Small intestine (tissue), 7 donors: ENCODE measurements around the gene NAA35. TPM values are rescaled to one million over a fixed set of nuclear protein-coding genes. Genes with fewer than 3 reads are reported as not detected.

Source experiments
- DNase-seq, 2 donors: peaks; one replicate each; pipeline versions ENCODE4 v3.0.0 to v3.0.0-alpha.2; 2013
- FAIRE-seq: peaks from 2 replicates; lab custom pipeline; 2012; peaks lifted over from hg19 to GRCh38; lab: Jason Lieb, UNC
- H3K27ac ChIP-seq, 3 donors: one replicate each; pipeline ENCODE4 v1.5.1; 2013; ENCODE audit warnings: low read length in 2 of 3, mild to moderate bottlenecking in 2 of 3, control low read depth in 1 of 3, inconsistent platforms in 1 of 3, low read depth in 1 of 3, moderate library complexity in 1 of 3
- H3K27me3 ChIP-seq, 3 donors: one replicate each; pipeline ENCODE4 v1.6.1; 2013; ENCODE audit warnings: low read length in 3 of 3, inconsistent platforms in 1 of 3; ENCODE audit not compliant: control insufficient read depth in 3 of 3, insufficient read depth in 3 of 3
- H3K36me3 ChIP-seq, 3 donors: one replicate each; pipeline ENCODE4 v1.6.1; 2013; ENCODE audit warnings: low read length in 3 of 3, inconsistent platforms in 1 of 3, low read depth in 1 of 3, mild to moderate bottlenecking in 1 of 3, moderate library complexity in 1 of 3; ENCODE audit not compliant: control insufficient read depth in 3 of 3, insufficient read depth in 2 of 3
- H3K4me1 ChIP-seq, 3 donors: one replicate each; pipeline ENCODE4 v1.6.1; 2013; ENCODE audit warnings: low read length in 2 of 3, inconsistent platforms in 1 of 3, low read depth in 1 of 3, mild to moderate bottlenecking in 1 of 3, moderate library complexity in 1 of 3; ENCODE audit not compliant: control insufficient read depth in 3 of 3, insufficient read depth in 2 of 3
- H3K4me3 ChIP-seq, 3 donors: one replicate each; pipeline ENCODE4 v1.5.1; 2013; ENCODE audit warnings: low read length in 3 of 3, control low read depth in 1 of 3, inconsistent platforms in 1 of 3, low read depth in 1 of 3, mild to moderate bottlenecking in 1 of 3, moderate library complexity in 1 of 3
- H3K9me3 ChIP-seq, 2 donors: one replicate each; pipeline ENCODE4 v1.6.1; 2013; ENCODE audit warnings: low read depth in 1 of 2, low read length in 1 of 2; ENCODE audit not compliant: control insufficient read depth in 2 of 2, insufficient read depth in 1 of 2
- WGBS, 3 donors: extraction: QIAGEN DNeasy Blood & Tissue Kit; methylation state at CpG; one replicate each; pipeline ENCODE4 v1.1.7; 2013; 5-methylcytosine and 5-hydroxymethylcytosine counted together
- polyA plus RNA-seq, 4 donors: library from polyadenylated mRNA; stranded (reverse) in 3 of 4; unstranded in 1 of 4; fragments of 200-250 nt in 3 of 4; fragments of 120-200 nt in 1 of 4; gene quantifications; one replicate each; pipeline versions ENCODE4 v1.2.1 to v1.2.3, GENCODE V29; 2013
- donor health status: healthy with polysubstance abuse.
- donor health status: control.
- donor health status: control.
- donor health status: Bipolar disorder and iron deficiency.
- donor health status: healthy.

NAA35 gene
- polyA plus RNA-seq, 4 donors, result 7.2 to 20.8 (median 9.3) TPM

DNA sequence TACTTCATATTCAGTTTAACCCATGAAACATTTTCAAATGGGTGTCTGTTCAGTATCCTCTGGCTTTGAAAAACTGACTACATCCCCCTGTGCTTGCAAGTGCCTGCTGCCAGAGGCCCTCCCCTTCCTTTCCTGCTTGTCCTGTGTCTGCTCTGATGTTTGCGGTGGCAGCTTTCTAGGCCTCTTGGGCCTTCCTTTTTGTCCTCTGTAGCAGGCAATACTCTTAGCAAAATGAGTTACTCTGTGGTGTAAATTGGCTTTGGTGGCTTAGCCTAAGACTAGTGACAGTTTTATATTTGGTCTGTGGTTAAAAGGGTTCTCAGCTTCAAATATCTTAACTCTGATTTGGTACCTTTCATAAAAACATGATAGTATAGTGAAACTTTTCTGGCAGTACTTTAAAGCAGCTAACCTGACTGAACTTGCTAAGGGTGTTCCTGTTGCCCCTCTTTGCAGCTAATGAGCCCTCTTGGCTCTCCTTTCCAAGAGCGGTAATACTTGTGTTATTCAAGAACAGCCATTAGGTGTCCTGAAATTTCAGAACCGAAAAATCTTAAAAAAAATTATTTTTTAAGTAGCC, 81.8 kb downstream of the NAA35 start:
- Histone ChIP-seq H3K4me3 (no peak overlapping the region), H3K9me3 (no peaks in the 10 kb centered on the region), H3K27me3 (no peaks in the 10 kb centered on the region), H3K36me3 (peaks cover 12 to 34% (median 12%) of the 10 kb centered on the region in 3 donors), H3K4me1 (no peaks in the 10 kb centered on the region), H3K27ac (no peak overlapping the region)
- no peak for DNase-seq
- 77 to 95% (median 83%) methylated on average over 3 of the region's 3 CpGs for WGBS, 3 donors
- FAIRE-seq, result no peak

DNA sequence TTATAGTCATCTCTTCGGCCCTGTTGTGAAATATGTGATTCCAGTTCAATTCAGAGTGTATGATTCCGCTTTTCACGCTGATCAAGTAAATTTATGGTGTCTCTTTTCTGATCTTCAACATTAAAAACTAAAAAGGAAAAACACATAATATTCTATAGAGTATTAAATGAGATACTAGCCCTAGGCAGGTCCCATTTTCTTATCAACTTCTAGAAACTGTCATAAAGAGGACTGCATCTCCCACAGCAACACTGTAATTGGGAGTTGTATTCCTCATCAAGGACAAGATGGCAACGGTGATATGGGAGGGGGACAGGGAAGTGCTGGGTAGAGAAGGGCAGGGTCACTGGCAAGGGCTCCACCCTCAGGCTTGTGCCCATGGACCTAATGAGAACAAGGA, 86.8 kb downstream of the NAA35 start:
- H3K27me3 ChIP-seq, result no peaks in the 10 kb centered on the region
- H3K36me3 ChIP-seq, result peaks cover 7 to 60% (median 19%) of the 10 kb centered on the region in 3 donors
- no peaks in the 10 kb centered on the region for H3K4me1 ChIP-seq
- FAIRE-seq, result no peak
- no peaks in the 10 kb centered on the region for H3K9me3 ChIP-seq
- H3K4me3 ChIP-seq, result no peak overlapping the region
- 83 to 92% (median 89%) methylated on average over 4 of the region's 4 CpGs for WGBS, 3 donors
- DNase-seq, result no peak
- no peak overlapping the region for H3K27ac ChIP-seq

DNA sequence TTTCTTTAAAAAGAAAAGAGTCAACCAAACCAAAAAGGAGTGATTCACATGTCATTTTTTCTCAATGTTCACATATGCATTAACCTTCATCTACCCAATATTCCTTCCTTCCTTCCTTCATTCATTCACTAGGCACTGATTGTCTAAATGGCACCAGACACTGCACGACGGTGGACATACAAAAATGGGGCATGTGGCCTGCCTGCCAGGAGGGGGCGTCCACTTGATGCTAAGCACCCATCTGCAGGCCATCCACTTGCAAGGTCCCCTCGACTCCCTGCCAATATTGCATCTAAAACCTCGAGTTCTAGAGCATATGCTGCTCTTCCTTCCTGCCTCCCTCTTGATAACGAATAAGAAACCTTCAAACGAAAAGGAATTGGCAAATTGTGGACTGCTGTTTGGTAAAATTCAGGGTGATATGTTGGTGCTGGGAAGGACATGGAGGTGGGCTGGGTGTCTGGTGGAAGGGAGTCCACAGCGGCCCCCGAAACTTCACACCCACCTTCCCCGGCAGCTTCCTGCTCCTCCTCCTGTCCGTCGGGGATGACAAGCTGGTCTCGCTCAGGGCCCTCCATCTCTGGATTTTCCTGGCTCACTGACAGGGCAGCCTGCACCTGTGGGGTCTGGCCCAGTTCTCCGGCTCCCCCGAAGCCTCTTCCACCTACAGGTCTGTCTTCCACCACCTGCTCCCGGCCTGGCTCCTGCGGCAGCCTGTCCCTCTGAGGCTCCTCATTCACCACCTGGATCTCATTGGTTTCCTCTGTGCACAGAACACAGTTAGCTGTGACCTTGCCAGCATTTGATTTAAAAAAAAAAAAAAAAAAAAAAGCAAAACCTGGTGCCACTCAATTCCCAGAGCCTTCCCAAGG, 94.2 kb downstream of the NAA35 start:
- WGBS, 3 donors, result 55 to 74% (median 57%) methylated on average over 14 to 17 of the region's 17 CpGs
- H3K4me1 ChIP-seq, result no peaks in the 10 kb centered on the region
- no peaks in the 10 kb centered on the region for H3K27me3 ChIP-seq
- no peaks in the 10 kb centered on the region for H3K9me3 ChIP-seq
- no peak overlapping the region for H3K4me3 ChIP-seq
- peaks cover 4 to 64% (median 12%) of the 10 kb centered on the region in 3 donors for H3K36me3 ChIP-seq
- DNase-seq, result peak; percentile 51 to 66
- H3K27ac ChIP-seq, result no peak overlapping the region
- FAIRE-seq, result no peak

DNA sequence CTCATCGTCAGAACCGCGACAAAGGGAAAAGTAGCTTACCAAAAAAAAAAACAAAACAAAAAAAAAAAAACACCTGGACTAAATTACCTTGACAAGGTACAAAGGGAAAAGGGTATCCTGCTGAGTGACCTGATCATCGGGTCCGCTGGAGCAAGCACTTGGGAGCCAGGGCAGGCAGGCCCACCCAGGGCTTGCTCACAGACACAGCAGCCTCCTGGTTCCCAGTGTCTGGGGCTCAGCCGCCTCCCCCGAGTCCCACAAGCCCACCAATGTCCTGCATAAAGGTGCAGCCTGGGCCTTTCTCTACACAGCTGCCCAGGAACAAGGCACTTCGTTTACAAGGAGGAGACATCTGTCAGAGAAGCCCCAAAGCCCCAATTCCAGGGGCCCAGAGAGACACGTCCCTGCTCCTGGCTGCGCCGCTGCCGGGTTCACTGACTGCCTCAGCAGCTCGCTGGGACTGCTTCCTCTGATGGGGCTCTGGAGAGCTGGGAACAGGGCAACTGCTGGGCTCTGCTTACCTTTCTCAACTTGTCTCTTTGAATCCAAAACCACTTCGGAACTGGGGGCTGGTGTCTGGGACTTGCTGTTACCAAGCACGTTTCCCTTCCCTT, 95.0 kb downstream of the NAA35 start:
- H3K4me3 ChIP-seq, result no peak overlapping the region
- no peaks in the 10 kb centered on the region for H3K27me3 ChIP-seq
- no peaks in the 10 kb centered on the region for H3K9me3 ChIP-seq
- no peak overlapping the region for H3K27ac ChIP-seq
- DNase-seq (no peak), FAIRE-seq (no peak)
- WGBS, 3 donors, result 54 to 78% (median 62%) methylated on average over 15 of the region's 15 CpGs
- peaks cover 4 to 68% (median 12%) of the 10 kb centered on the region in 3 donors for H3K36me3 ChIP-seq
- H3K4me1 ChIP-seq, result peaks cover 0 to 2% (median 0%) of the 10 kb centered on the region in 3 donors

DNA sequence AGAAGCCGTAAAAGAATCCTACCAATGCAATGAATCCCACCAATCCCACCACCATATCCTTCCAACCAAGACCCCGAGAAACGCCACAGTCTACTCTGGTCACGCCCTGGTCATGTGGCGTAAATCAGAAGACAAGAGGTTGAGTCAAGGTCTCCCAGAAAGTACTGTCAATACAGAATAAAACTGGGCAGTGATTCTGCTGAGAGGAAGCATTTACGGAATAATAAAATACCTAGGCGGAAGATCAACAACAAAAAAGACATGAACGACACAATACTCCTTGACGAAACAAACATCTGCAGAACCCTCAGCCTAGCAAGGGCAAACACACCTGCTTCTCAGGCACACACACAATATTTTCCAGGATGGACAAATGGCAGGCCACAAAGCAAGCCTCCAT, 95.6 kb downstream of the NAA35 start:
- peaks cover 0 to 8% (median 0%) of the 10 kb centered on the region in 3 donors for H3K4me1 ChIP-seq
- H3K36me3 ChIP-seq, result peaks cover 4 to 63% (median 11%) of the 10 kb centered on the region in 3 donors
- no peaks in the 10 kb centered on the region for H3K27me3 ChIP-seq
- FAIRE-seq, result no peak
- H3K9me3 ChIP-seq, result no peaks in the 10 kb centered on the region
- no peak overlapping the region for H3K4me3 ChIP-seq
- DNase-seq, result no peak
- no peak overlapping the region for H3K27ac ChIP-seq
- WGBS, 3 donors, result 76 to 90% (median 82%) methylated on average over 9 of the region's 9 CpGs

DNA sequence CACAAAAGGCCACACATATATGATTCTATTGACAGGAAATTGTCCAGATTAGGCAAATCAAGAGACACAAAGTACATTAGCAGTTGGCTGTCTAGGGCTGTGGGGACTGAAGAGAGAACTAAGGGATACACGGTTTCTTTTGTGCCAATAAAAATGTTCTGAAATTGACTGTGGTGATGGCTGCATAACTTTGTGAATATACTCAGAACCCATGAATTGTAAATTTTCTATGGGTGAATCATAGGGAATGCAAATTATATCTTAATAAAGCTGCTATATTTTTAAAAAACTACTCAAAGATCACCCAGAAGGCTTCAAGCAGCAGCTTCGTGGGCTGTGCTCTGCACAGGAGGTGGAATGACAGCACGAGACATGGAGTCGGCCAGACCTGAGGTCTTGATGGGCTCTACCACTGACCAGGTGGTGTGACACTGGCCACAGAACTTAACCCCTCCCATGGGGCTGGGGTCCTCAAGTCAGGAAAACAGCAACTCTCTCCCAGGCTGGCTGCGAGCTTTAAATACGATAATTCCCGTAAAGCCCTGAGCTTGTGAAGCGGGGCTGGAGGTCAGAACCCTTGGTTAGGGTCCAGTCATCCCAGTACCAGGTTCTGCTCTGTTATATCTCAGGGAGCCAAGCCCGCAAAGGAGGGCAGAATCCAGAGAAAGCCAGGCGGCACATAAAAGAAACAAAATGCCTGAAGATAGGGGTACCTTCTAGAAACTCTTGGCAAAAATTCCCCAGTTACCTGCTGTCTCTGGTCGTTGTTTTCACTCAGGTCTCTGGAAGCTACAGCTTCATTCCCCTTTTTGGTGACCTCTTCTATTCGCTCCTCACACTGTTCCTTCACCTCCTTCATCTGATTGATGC, 99.3 kb downstream of the NAA35 start:
- peaks cover 0 to 36% (median 0%) of the 10 kb centered on the region in 3 donors for H3K36me3 ChIP-seq
- H3K9me3 ChIP-seq, result no peaks in the 10 kb centered on the region
- H3K4me3 ChIP-seq, result no peak overlapping the region
- 91 to 94% (median 92%) methylated on average over 12 of the region's 12 CpGs for WGBS, 3 donors
- H3K27me3 ChIP-seq, result no peaks in the 10 kb centered on the region
- DNase-seq (no peak), FAIRE-seq (no peak)
- H3K4me1 ChIP-seq, result peaks cover 0 to 20% (median 0%) of the 10 kb centered on the region in 3 donors
- H3K27ac ChIP-seq, result no peak overlapping the region

DNA sequence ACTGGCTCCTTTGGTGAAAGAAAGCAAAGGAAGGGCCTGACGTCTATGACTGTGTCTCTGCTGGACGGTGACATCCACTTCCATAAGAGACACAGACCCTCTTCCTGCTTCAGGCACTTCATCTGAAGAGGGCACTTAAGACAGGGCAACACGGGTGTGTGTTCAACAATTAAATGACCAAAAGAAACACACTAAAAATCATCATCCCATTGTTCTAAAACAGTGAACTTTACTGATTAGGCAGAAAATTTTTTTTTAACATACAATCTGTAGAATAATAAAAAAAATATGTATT, 99.9 kb downstream of the NAA35 start:
- Histone ChIP-seq H3K4me3 (no peak overlapping the region), H3K4me1 (peaks cover 0 to 20% (median 0%) of the 10 kb centered on the region in 3 donors), H3K36me3 (peaks cover 0 to 33% (median 0%) of the 10 kb centered on the region in 3 donors), H3K9me3 (no peaks in the 10 kb centered on the region), H3K27ac (no peak overlapping the region), H3K27me3 (no peaks in the 10 kb centered on the region)
- DNase-seq (no peak), FAIRE-seq (no peak)
- 57 to 61% (median 58%) methylated on average over 3 of the region's 3 CpGs for WGBS, 3 donors

DNA sequence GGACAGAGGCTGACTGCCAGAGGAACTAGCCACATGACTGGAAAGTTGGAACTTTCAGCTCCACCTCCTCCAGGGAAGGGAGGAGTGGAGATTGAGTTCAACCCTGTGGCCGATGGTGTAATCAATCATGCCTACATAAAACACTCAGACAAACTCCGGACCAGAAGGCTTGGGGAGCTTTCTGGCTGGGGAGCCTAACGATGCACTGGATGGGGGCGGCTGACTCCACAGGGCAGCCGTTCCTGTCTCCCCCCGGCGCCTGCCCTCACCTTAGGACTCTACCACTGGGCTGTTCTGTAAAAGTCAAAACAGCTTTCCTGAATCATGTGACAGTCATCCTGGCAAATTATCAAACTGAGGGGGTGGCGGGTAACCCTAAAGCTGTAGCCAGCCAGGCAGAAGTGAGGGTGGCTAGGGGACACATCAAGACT, 100.4 kb downstream of the NAA35 start:
- H3K27me3 ChIP-seq, result no peaks in the 10 kb centered on the region
- H3K36me3 ChIP-seq, result peaks cover 0 to 30% (median 0%) of the 10 kb centered on the region in 3 donors
- FAIRE-seq (no peak), DNase-seq (peak; percentile 55 to 77)
- no peaks in the 10 kb centered on the region for H3K9me3 ChIP-seq
- H3K27ac ChIP-seq, result no peak overlapping the region
- WGBS, 3 donors, result 17 to 41% (median 26%) methylated on average over 8 of the region's 8 CpGs
- H3K4me3 ChIP-seq, result peak overlapping the region in 1 of 3 donors; percentile 14
- H3K4me1 ChIP-seq, result peaks cover 0 to 20% (median 0%) of the 10 kb centered on the region in 3 donors
